AML-193 (cell line): ENCODE measurements around the gene GLI3.

Source experiments
- DNase-seq, 2 experiments: peaks; one replicate each; lab custom pipeline; 2025; lab: John Stamatoyannopoulos, UW

Gene GLI3

GRCh38 chr7:42236266-42236975 lies 588 bp downstream of the GLI3 start:
- DNase-seq: no peak

GRCh38 chr7:42235741-42236161 lies 1.3 kb downstream of the GLI3 start:
- no peak for DNase-seq

- DNase-seq: no peak
These were observed 2.3 kb downstream of the GLI3 start for GRCh38 chr7:42234736-42235135.

- DNase-seq: no peak
These were observed 3.2 kb downstream of the GLI3 start for GRCh38 chr7:42233695-42234331.

- DNase-seq: no peak
These were observed 3.8 kb downstream of the GLI3 start for GRCh38 chr7:42233171-42233570.

GRCh38 chr7:42232275-42232674 lies 4.7 kb downstream of the GLI3 start:
- no peak for DNase-seq

- DNase-seq: no peak
These were observed 5.8 kb downstream of the GLI3 start for GRCh38 chr7:42231043-42231787.

- DNase-seq: no peak
These were observed 8.9 kb downstream of the GLI3 start for GRCh38 chr7:42227936-42228591.

- no peak for DNase-seq
These were observed 9.5 kb downstream of the GLI3 start for GRCh38 chr7:42227541-42227935.

GRCh38 chr7:42227021-42227420 lies 10.0 kb downstream of the GLI3 start:
- DNase-seq: no peak

- no peak for DNase-seq
These were observed 10.6 kb downstream of the GLI3 start for GRCh38 chr7:42226354-42226941.

GRCh38 chr7:42224391-42225003 lies 12.5 kb downstream of the GLI3 start:
- DNase-seq: no peak

GRCh38 chr7:42222891-42223290 lies 14.1 kb downstream of the GLI3 start:
- DNase-seq: no peak

- DNase-seq: no peak
These were observed 14.9 kb downstream of the GLI3 start for GRCh38 chr7:42222125-42222524.

- no peak for DNase-seq
These were observed 15.7 kb downstream of the GLI3 start for GRCh38 chr7:42221304-42221703.

GRCh38 chr7:42219447-42219846 lies 17.6 kb downstream of the GLI3 start:
- no peak for DNase-seq

GRCh38 chr7:42218248-42218647 lies 18.8 kb downstream of the GLI3 start:
- no peak for DNase-seq

GRCh38 chr7:42217548-42217947 lies 19.5 kb downstream of the GLI3 start:
- no peak for DNase-seq

GRCh38 chr7:42217053-42217452 lies 20.0 kb downstream of the GLI3 start:
- no peak for DNase-seq

GRCh38 chr7:42214060-42214679 lies 22.8 kb downstream of the GLI3 start:
- DNase-seq: no peak

- DNase-seq: no peak
These were observed 23.9 kb downstream of the GLI3 start for GRCh38 chr7:42213093-42213492.
